ENCODE measurements around the gene CDO1.
A peak's percentile ranks its signal among the peaks of the same experiment; 100 is the strongest.
"Not testable (repeated sequence)": the region's sequence is repeated elsewhere in the genome, so short reads cannot be mapped to it uniquely, and the experiment has no call there.

CDO1 gene

DNA sequence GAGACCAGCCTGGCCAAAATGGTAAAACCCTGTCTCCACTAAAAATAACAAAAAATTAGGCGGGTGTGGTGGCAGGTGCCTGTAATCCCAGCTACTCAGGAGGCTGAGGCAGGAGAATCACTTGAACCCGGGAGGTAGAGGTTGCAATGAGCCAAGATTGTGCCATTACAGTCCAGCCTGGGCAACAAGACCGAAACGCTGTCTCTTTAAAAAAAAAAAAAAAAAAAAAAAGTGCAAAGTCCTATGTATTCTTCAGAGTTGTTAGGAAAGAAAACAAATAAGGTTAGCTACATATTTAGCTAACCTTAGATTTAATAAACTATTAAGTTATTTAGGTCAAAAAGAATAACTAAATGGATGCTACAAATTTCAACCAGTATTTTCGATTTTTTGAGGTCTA is 13.5 kb upstream of the CDO1 start:
- DNase-seq = no peak

DNA sequence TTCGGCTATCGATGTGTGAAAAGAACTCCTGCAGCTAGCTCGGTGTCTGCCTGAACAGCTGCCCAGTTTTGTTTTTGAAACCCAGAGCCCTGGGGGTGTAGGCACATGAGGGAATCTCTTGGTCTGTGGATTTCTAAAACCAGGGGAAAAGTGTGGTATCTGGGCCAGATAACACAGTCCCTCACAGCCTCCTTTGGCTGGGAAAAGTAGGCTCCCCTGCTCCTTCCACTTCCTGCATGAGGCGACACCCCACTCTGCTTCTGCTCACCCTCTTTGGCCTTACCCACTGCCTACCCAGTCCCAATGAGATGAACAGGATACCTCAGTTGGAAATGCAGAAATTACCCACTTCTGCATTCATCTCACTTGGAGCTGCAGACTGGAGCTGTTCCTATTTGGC is 9.5 kb upstream of the CDO1 start:
- no peak for DNase-seq

GRCh38 chr5:115824983-115825382 is 8.5 kb upstream of the CDO1 start:
- DNase-seq = not testable (repeated sequence)

DNA sequence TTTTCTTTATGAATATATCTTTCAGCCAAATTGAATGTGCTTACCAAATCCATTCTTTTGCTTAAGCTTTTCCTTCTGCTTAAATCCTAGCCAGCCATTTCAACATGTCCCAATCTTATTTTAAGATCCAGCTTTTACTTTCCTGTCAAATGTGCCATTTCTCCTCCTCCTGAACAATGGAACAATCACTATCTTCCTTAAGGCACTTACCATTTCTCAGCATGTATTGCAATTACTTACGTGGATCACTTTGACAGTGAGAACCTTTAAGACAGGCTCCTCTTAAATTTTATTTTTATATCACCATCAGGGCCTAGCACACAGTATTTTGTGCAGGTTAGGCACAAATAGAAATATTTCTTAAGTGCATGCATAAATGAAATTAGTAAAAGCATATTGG is 4.4 kb upstream of the CDO1 start:
- no peak for DNase-seq

- DNase-seq = peak in 1 of 2 donors; percentile 34
Measured at GRCh38 chr5:115818821-115819220, 2.4 kb upstream of the CDO1 start.

DNA sequence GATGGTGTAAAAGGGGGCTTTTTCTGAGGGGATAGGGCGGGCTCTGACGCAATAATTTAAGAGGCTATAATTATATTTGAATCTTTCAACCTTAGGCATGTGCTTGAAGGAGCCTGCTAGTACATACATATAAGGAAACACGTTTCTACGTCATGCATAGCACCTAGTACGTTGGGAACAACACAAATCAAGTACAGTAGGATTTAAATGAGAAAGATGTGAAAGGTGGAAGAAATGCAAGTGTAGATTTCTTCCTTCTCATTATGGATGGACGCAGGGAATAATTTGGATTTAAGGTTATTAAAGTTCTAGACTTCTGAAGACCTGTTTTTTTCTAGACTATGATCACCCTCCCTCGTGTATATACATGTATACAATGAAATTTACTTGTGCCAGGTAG is 927 bp upstream of the CDO1 start:
- DNase-seq = no peak

DNA sequence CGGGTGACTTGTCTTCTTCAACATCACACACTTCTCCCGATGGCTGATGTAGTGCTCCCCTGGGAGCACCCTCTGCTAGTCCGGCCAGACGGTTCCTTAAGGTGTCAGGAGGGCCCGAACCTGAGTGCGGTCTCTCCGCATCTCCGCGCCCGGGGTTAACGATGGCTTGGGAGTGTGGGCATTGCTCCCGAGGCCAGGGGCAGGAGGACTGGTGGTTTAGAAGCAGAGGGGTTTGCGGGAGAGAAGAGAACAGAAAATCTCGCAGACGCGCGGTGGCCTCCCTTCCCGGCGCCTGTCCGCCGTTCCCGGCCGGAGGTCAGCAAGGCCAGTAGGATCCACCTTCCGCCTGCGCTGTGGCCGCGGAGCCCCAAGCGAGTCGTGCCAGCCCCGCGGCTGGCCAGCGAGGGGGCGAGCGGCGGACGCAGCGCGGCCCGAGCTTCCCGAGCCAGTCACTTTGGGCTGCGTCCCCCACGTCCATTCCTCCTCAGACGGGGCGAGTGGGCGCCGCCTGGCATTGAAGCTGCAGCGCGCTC is 700 bp downstream of the CDO1 start:
- peak in 1 of 2 donors; percentile 50 for DNase-seq

DNA sequence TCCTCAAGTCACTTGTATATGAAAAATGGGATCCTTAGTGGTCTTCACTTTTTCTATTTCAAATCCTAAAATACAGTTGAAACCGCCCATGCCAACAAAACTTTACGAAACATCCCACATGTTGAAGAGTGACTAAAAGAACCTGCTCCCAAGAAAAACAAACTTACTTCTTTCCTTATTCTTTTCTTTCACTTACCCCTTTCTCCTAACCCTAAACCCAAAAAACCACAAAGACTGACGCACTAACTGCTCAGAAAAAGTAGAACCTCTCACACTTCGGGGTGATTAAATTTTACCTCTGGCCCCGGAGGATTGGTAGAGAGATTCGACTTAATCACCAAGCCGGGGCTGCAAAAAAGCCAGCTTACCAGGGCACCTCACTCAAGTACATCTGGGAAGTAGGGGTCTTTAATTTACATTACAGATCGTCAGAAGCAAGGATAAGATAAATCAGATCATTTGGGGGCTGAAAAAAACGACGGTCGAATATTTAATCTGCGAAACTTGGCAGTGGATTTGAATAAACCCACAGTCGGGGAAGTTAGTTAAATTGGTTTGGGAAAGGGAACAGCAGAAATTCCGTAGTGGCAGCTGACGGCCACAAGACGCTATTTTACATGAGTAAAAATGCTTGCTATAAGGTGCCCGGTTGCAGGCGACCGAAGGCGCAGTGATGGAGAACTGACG is 1.3 kb downstream of the CDO1 start:
- DNase-seq = no peak

- DNase-seq = no peak
Measured at GRCh38 chr5:115813719-115814118, 2.7 kb downstream of the CDO1 start.

DNA sequence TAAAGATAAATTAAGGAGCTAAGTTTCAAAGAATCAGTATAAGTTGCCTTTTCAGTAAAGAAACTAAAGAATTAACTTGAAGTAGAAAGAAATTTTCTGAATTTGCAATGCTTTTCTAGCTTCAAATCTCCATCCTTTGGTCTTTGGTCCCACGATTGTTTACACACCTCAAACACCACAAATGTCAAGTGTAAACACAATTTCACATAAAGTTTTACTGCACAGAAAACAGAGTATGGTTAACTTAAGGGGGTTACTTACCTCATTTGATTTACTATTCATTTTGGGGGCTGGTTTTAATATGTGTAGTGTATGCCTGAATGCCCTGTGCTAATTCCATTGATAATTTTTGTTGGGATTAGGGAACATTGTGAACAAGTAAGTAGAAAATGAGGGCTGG is 4.1 kb downstream of the CDO1 start:
- no peak for DNase-seq

DNA sequence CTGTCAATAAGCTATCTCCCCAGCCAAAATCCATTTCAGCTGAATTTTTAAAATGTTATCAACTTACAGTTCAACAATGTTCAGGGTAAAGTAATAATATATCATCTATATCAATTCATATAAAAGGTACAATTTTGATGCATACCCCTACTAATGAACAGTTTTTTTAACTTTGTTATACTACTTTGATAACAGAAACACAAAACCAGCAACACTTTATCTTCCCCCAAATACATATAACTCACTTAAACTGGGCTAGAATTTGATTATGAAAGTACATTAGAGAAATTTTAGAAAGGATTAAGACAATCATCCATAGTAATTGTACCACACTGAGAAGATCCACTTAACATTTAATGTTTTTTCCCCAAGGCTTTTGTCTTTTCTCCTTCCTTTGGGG is 5.1 kb downstream of the CDO1 start:
- DNase-seq = no peak

GRCh38 chr5:115810761-115811160 is 5.7 kb downstream of the CDO1 start:
- DNase-seq = no peak

DNA sequence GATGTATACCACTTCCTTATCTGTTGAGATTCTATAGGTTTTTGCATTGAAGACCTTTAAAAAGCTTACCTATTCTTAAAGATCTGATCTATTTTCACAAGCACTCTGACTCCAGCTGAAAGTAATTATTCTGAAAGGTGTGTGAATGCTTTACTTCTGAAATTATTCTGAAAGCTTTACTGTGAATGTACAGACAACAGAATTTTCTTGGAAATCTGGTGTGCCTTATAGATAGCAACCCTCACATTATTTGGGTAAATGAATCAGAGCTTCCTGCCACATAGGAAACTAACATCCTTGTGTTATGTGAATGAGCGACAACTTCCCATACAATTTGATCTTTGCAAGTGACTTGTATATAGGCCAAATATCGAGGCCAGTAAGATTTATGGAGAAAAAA is 6.5 kb downstream of the CDO1 start:
- DNase-seq = no peak

DNA sequence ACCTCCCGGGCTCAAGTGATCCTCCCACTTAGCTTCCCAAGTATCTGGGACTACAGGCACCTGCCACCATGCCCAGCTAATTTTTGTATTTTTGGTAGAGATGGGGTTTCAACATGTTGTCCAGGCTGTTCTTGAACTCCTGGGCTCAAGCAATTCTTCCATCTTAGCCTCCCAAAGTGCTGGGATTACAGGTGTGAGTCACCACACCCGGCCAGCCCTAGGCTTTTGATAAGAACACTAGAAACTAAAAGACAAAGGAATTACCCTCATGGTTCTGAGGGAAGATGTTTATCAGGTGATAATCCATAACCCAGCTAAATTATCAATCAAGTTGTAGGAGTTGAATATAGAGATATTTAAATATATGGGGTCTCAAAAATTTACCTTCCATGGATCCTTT is 8.4 kb downstream of the CDO1 start:
- DNase-seq = not testable (repeated sequence)

DNA sequence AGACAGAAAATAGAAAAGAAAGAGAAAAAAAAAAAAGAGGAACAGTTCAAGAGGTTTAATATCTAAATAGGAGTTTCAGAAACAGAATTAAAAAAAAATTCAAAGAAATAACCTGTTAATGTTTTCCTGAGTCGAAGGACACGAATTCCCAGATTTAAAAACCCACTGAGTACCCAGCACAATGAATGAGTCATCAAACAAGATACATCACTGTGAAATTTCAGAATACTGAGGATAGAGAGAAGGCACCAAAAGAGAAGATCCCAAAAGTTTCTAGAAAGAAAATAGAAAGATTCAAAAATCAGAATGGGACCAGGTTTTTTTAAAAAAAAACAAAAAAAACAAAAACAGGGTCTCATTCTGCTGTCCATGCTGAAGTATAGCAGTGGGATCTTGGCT is 8.8 kb downstream of the CDO1 start:
- DNase-seq = no peak

- DNase-seq = no peak
Measured at GRCh38 chr5:115806986-115807653, 9.3 kb downstream of the CDO1 start.

GRCh38 chr5:115801984-115802383 is 14.5 kb downstream of the CDO1 start:
- DNase-seq = no peak

- DNase-seq = no peak
Measured at GRCh38 chr5:115801152-115801551, 15.3 kb downstream of the CDO1 start.

- no peak for DNase-seq
Measured at GRCh38 chr5:115800108-115800507, 16.4 kb downstream of the CDO1 start.

- DNase-seq = no peak
Measured at GRCh38 chr5:115798252-115798651, 18.2 kb downstream of the CDO1 start.

- no peak for DNase-seq
Measured at GRCh38 chr5:115796656-115797055, 19.8 kb downstream of the CDO1 start.

GRCh38 chr5:115795700-115796099 is 20.8 kb downstream of the CDO1 start:
- DNase-seq = no peak

DNA sequence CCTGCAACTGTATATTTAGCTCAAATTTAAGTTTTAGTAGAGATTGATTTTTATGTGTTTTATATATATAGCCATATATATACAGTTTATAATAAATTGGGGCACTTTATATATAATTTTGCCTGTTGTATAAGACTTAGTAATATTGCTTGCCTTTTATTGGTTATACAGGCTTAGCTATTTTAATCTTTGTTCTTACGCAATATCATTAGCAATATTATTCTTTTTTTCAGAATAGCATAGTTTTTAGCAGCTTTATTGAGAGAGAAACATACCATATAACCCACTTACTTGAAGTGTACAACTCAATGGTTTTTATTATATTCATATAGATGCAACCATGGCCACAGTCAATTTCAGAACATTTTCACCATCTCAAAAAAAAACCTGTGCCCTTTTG is 28.0 kb downstream of the CDO1 start:
- DNase-seq = no peak

GRCh38 chr5:115787426-115787825 is 29.0 kb downstream of the CDO1 start:
- no peak for DNase-seq
